Measurements from ENCODE around the gene SPOCD1. TPM values are rescaled to one million over a fixed set of nuclear protein-coding genes. Genes with fewer than 3 reads are reported as not detected.

The SPOCD1 gene
- total and polyA plus RNA-seq, 2 of the 4 experiments (the other 2 are of a cell fraction) = 59.7 to 132 TPM

- TF ChIP-seq MAFK (IDR thresholded peaks at IDR 0.05; ENCODE audit: low read depth, low read length) (no peak), CEBPB (IDR thresholded peaks at IDR 0.05; ENCODE audit: low read depth, low read length) (no peak), RCOR1 (IDR thresholded peaks at IDR 0.05; ENCODE audit: insufficient replicate concordance, low read length) (no peak), ELK1 (IDR thresholded peaks at IDR 0.05; ENCODE audit: borderline replicate concordance, low read depth, low read length) (no peak), POLR2A (IDR thresholded peaks at IDR 0.05; ENCODE audit: low read depth, low read length) (no peak), BHLHE40 (IDR thresholded peaks at IDR 0.05; ENCODE audit: low read depth, low read length) (no peak), FOS (IDR thresholded peaks at IDR 0.05; ENCODE audit: low read depth, low read length) (no peak), NFE2L2 (IDR thresholded peaks at IDR 0.05; ENCODE audit: low read depth, low read length) (no peak)
- no peak overlapping the region for H3K18ac ChIP-seq (ENCODE audit: low read depth, low read length)
- no peak overlapping the region for H3K23ac ChIP-seq (ENCODE audit: low read depth, low read length)
- H2AFZ ChIP-seq (replicated peaks; ENCODE audit: low read length, poor library complexity) = peak overlapping the region; percentile 1
- no peak overlapping the region for H2BK20ac ChIP-seq (ENCODE audit: low read depth, low read length)
- dilution Hi-C loops (cut with HindIII; ENCODE audit: low sequenced_read_pairs, unreplicated experiment) = no loop called here
- no peak overlapping the region for H4K8ac ChIP-seq (ENCODE audit: low read depth in 2 of 2, low read length in 2 of 2)
- H3K9ac ChIP-seq (ENCODE audit: low read depth, low read length) = no peak overlapping the region
- H3K9me1 ChIP-seq (ENCODE audit: insufficient read depth, low read length) = peaks cover 7% of the 10 kb centered on the region; the same call in 1 of the 2 replicates
- no peaks in the 10 kb centered on the region for H3K27me3 ChIP-seq (ENCODE audit: control insufficient read depth, insufficient read depth, low read length)
- peaks cover 35% of the 10 kb centered on the region for H4K20me1 ChIP-seq (ENCODE audit: insufficient read depth, low read length)
- H2BK120ac ChIP-seq (ENCODE audit: low read depth, low read length) = no peak overlapping the region
- H3K4ac ChIP-seq (ENCODE audit: low read depth, low read length) = no peak overlapping the region
- H3K27ac ChIP-seq (ENCODE audit: insufficient read depth, low read length) = no peak overlapping the region
- no peak overlapping the region for H3K4me3 ChIP-seq (ENCODE audit: insufficient read depth, low read depth, low read length)
- 0 out of 2 replicates have a peak overlapping the region, but pooled peaks have one; percentile 18 for H2AK5ac ChIP-seq (ENCODE audit: low read depth, low read length)
- H3K4me2 ChIP-seq (ENCODE audit: low read depth, low read length) = no peak overlapping the region
- H3K9me3 ChIP-seq (ENCODE audit: control insufficient read depth, insufficient read depth, low read length) = no peaks in the 10 kb centered on the region
- DNase-seq (no peak), ATAC-seq (ENCODE audit: low read depth) (no peak)
- intact Hi-C loops (cut with micrococcal nuclease) = no loop called here
- no peak overlapping the region for H4K5ac ChIP-seq (ENCODE audit: low read depth, low read length)
- POLR2A ChIA-PET (ENCODE audit: unreplicated experiment) = no interaction called here
- H3K14ac ChIP-seq (replicated peaks; ENCODE audit: low read depth, low read length) = no peak overlapping the region
- in situ Hi-C loops (cut with MboI; ENCODE audit: low sequenced_read_pairs) = no loop called here
- H2AK9ac ChIP-seq (replicated peaks; ENCODE audit: low read depth, low read length, poor library complexity) = peak overlapping the region; percentile 44
- peaks cover 0 to 3% of the 10 kb centered on the region in 2 experiments; a peak in 1 of 4 replicates for H3K79me1 ChIP-seq (ENCODE audit: low read depth in 1 of 2, low read length in 2 of 2)
- no peak overlapping the region for H4K91ac ChIP-seq (ENCODE audit: insufficient read depth, low read depth, low read length)
- peaks cover 31% of the 10 kb centered on the region for H3K4me1 ChIP-seq (ENCODE audit: control insufficient read depth, insufficient read depth, low read length)
- no peaks in the 10 kb centered on the region for H3K36me3 ChIP-seq (ENCODE audit: control insufficient read depth, insufficient read depth, low read length)
- H3K56ac ChIP-seq (ENCODE audit: extremely low read depth, insufficient read depth, low read length) = no peak overlapping the region
- H2BK5ac ChIP-seq (ENCODE audit: low read depth, low read length, poor library complexity, severe bottlenecking) = no peak overlapping the region
- CTCF ChIA-PET = no interaction called here
- no TSS peak for BruUV-seq (replicated peaks)
- no peak overlapping the region for H2BK15ac ChIP-seq (ENCODE audit: low read depth, low read length)
- no CpG with 5 or more reads among the region's 5 CpGs for WGBS, 2 experiments (ENCODE audit: extremely low coverage in 2 of 2, insufficient read length in 1 of 2)
Observed at GRCh38 chr1:31751822-31752241, 64.0 kb downstream of the SPOCD1 start.
